Cardiac septum (tissue), 1 donor: ENCODE measurements around the gene KRTAP5-5. TPM values are rescaled to one million over a fixed set of nuclear protein-coding genes. Genes with fewer than 3 reads are reported as not detected.
"Not testable (repeated sequence)": the region's sequence is repeated elsewhere in the genome, so short reads cannot be mapped to it uniquely, and the experiment has no call there.

Experiments used
- DNase-seq: peaks from one replicate; pipeline ENCODE4 v3.0.0-alpha.2; 2020; ENCODE audit warnings: low spot score
- intact Hi-C: fragments of 100-400 bp; cut with DNase I; formaldehyde crosslinking; loops from one replicate; pipeline ENCODE4 v1.14.0; 2022
- total RNA-seq: library from RNA; stranded (reverse); fragmentation: NEBNext Ultra II Directional; extraction: Animal tissue kit (Norgen Biotek cat#: 25700); gene quantifications from one replicate; pipeline ENCODE4 v1.2.1, GENCODE V29; 2021
- donor health status: DM: no; HTN: no; CAD: no.

The KRTAP5-5 gene
- total RNA-seq, 1 donor from 2014 or later = not detected

- DNase-seq = no peak
- intact Hi-C loops = no loop called here
Measured at GRCh38 chr11:1604711-1605110, 24.9 kb upstream of the KRTAP5-5 start.

- DNase-seq, intact Hi-C loops: not testable (repeated sequence)
Measured at GRCh38 chr11:1605923-1606322, 23.7 kb upstream of the KRTAP5-5 start.

GRCh38 chr11:1607156-1607845 is 22.3 kb upstream of the KRTAP5-5 start:
- intact Hi-C loops, DNase-seq: not testable (repeated sequence)

GRCh38 chr11:1607901-1608300 is 21.7 kb upstream of the KRTAP5-5 start:
- intact Hi-C loops = not testable (repeated sequence)

GRCh38 chr11:1608363-1608762 is 21.2 kb upstream of the KRTAP5-5 start, which contains the start of gene KRTAP5-3:
Gene KRTAP5-3 (minus strand): TSS chr11:1608463. CDS start chr11:1608385, 78 bp downstream.
- no peak for DNase-seq

More at GRCh38 chr11:1607901-1608300, 21.7 kb upstream of the KRTAP5-5 start:
- DNase-seq = not testable (repeated sequence)

GRCh38 chr11:1618231-1618630 is 11.3 kb upstream of the KRTAP5-5 start:
- DNase-seq = no peak
- intact Hi-C loops = no loop called here

More at GRCh38 chr11:1608363-1608762, 21.2 kb upstream of the KRTAP5-5 start, which contains the start of gene KRTAP5-3:
- intact Hi-C loops = no loop called here

GRCh38 chr11:1619449-1619848 is 10.1 kb upstream of the KRTAP5-5 start:
- DNase-seq = no peak
- intact Hi-C loops = no loop called here

GRCh38 chr11:1622086-1622485 is 7.5 kb upstream of the KRTAP5-5 start, which contains the start of gene KRTAP5-4:
Gene KRTAP5-4 (minus strand): TSS chr11:1622138. CDS start chr11:1622093, 45 bp downstream.
- intact Hi-C loops = loop anchor here (10.0 kb wide), 1 partner anchor 77 kb away; no protein-coding TSS in a partner anchor
- DNase-seq = no peak

- intact Hi-C loops = loop anchor here (10.0 kb wide), 1 partner anchor 79 kb away; no protein-coding TSS in a partner anchor
- DNase-seq = no peak
Measured at GRCh38 chr11:1623716-1624115, 5.9 kb upstream of the KRTAP5-5 start.

GRCh38 chr11:1624621-1625020 is 5.0 kb upstream of the KRTAP5-5 start:
- DNase-seq = no peak
- intact Hi-C loops = loop anchor here (10.0 kb wide), 1 partner anchor 80 kb away; no protein-coding TSS in a partner anchor

- DNase-seq = no peak
- intact Hi-C loops = loop anchor here (10.0 kb wide), 1 partner anchor 81 kb away; no protein-coding TSS in a partner anchor
Measured at GRCh38 chr11:1625541-1625940, 4.0 kb upstream of the KRTAP5-5 start.

- intact Hi-C loops = loop anchor here (10.0 kb wide), 1 partner anchor 84 kb away; no protein-coding TSS in a partner anchor
- no peak for DNase-seq
Measured at GRCh38 chr11:1628506-1629325, 859 bp upstream of the KRTAP5-5 start.

GRCh38 chr11:1630271-1630670 is 696 bp downstream of the KRTAP5-5 start:
- intact Hi-C loops = no loop called here
- DNase-seq = no peak

GRCh38 chr11:1631066-1631568 is 1.5 kb downstream of the KRTAP5-5 start:
- intact Hi-C loops = no loop called here
- DNase-seq = no peak

- no peak for DNase-seq
- intact Hi-C loops = no loop called here
Measured at GRCh38 chr11:1632053-1632714, 2.6 kb downstream of the KRTAP5-5 start.

GRCh38 chr11:1633864-1634263 is 4.3 kb downstream of the KRTAP5-5 start:
- intact Hi-C loops = no loop called here

GRCh38 chr11:1636291-1636950 is 6.8 kb downstream of the KRTAP5-5 start:
- intact Hi-C loops = no loop called here
- DNase-seq = no peak

More at GRCh38 chr11:1633864-1634263, 4.3 kb downstream of the KRTAP5-5 start:
- no peak for DNase-seq

- intact Hi-C loops = no loop called here
Measured at GRCh38 chr11:1637628-1638027, 8.1 kb downstream of the KRTAP5-5 start.

GRCh38 chr11:1638344-1638743 is 8.8 kb downstream of the KRTAP5-5 start:
- intact Hi-C loops = no loop called here
- no peak for DNase-seq

More at GRCh38 chr11:1637628-1638027, 8.1 kb downstream of the KRTAP5-5 start:
- DNase-seq = no peak
